ENCODE data around the gene ZSCAN1. TPM values are rescaled to one million over a fixed set of nuclear protein-coding genes. Genes with fewer than 3 reads are reported as not detected.

ZSCAN1 gene
- total and polyA plus RNA-seq, 10 of the 15 experiments (the other 5 are each of a cell fraction or from before 2014, with no cell fraction given), result not detected

GRCh38 chr19:58009666-58010301 is 24.0 kb upstream of the ZSCAN1 start:
- H3K27ac ChIP-seq (ENCODE audit: control insufficient read depth, insufficient read depth), result no peak overlapping the region
- no peak for DNase-seq (ENCODE audit: low read depth, low spot score)
- ChIA-PET SMC1A (ENCODE audit: uncharacterized antibody, unreplicated experiment) (no interaction called here), CTCF (no interaction called here), POLR2A (no interaction called here), RAD21 (ENCODE audit: unreplicated experiment) (no interaction called here)
- no peaks in the 10 kb centered on the region for H3K79me2 ChIP-seq (ENCODE audit: control insufficient read depth, insufficient read depth, low read length)
- H2AFZ ChIP-seq (ENCODE audit: control insufficient read depth, low read depth, low read length), result peak overlapping the region; percentile 65
- 24% methylated on average over 41 of the region's 41 CpGs for WGBS (ENCODE audit: insufficient coverage, insufficient replicate concordance, low lambda C conversion rate, missing lambda C conversion rate)
- FAIRE-seq, result no peak
- no peak overlapping the region for H3K9ac ChIP-seq (ENCODE audit: control insufficient read depth, insufficient read depth, low read length)
- peak overlapping the region; percentile 27; the same call in 1 of the 2 replicates for H3K4me3 ChIP-seq
- no TSS peak for BruUV-seq (replicated peaks)
- no peaks in the 10 kb centered on the region for H3K27me3 ChIP-seq (replicated peaks in 1 of 2; ENCODE audit: control insufficient read depth in 2 of 2, insufficient read depth in 2 of 2, low read length in 1 of 2)
- H3K9me3 ChIP-seq (replicated peaks; ENCODE audit: control insufficient read depth, insufficient read depth, low read length), result peaks cover 25% of the 10 kb centered on the region; the same call in 2 of the 3 replicates
- H3K36me3 ChIP-seq (ENCODE audit: control insufficient read depth in 2 of 2, insufficient read depth in 2 of 2, low read length in 1 of 2), result no peaks in the 10 kb centered on the region
- no peak; the same call in 2 of the 3 replicates for ATAC-seq
- in situ Hi-C loops (cut with MboI) (no loop called here), intact Hi-C loops (cut with micrococcal nuclease; ENCODE audit: unreplicated experiment) (no loop called here)
- no peaks in the 10 kb centered on the region for H3K4me1 ChIP-seq (ENCODE audit: control insufficient read depth, insufficient read depth, low read length)
- TF ChIP-seq ELK1 (IDR thresholded peaks at IDR 0.05; ENCODE audit: low read depth, low read length) (no peak), CREB1 (IDR thresholded peaks at IDR 0.05; ENCODE audit: low read depth) (peak; percentile 88), IKZF1 (conservative IDR thresholded peaks at IDR 0.05) (no peak), CREM (IDR thresholded peaks at IDR 0.05; ENCODE audit: low read depth) (peak; percentile 49; the same call in 1 of the 2 replicates), POLR2AphosphoS5 (IDR thresholded peaks at IDR 0.05; ENCODE audit: low read length) (no peak), SIX5 (IDR thresholded peaks at IDR 0.05; ENCODE audit: low read depth, low read length, severe bottlenecking) (peak; percentile 20), POLR2A (IDR thresholded peaks at IDR 0.05; ENCODE audit: low read depth, low read length) (peak; percentile 50; the same call in 1 of the 2 replicates), JUND (IDR thresholded peaks at IDR 0.05; ENCODE audit: low read depth, low read length) (no peak), CHD1 (IDR thresholded peaks at IDR 0.05; ENCODE audit: low read depth, low read length) (no peak), ATF3 (IDR thresholded peaks at IDR 0.05; ENCODE audit: borderline replicate concordance, extremely low read depth, low read depth, low read length) (0 out of 2 replicates have a peak, but pooled peaks have one; percentile 27), STAT1 (conservative IDR thresholded peaks at IDR 0.05) (no peak)
- TF ChIP-seq, protein P1, sequence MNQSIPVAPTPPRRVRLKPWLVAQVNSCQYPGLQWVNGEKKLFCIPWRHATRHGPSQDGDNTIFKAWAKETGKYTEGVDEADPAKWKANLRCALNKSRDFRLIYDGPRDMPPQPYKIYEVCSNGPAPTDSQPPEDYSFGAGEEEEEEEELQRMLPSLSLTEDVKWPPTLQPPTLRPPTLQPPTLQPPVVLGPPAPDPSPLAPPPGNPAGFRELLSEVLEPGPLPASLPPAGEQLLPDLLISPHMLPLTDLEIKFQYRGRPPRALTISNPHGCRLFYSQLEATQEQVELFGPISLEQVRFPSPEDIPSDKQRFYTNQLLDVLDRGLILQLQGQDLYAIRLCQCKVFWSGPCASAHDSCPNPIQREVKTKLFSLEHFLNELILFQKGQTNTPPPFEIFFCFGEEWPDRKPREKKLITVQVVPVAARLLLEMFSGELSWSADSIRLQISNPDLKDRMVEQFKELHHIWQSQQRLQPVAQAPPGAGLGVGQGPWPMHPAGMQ (IDR thresholded peaks at IDR 0.05; ENCODE audit: borderline replicate concordance), result no peak
- TF ChIP-seq, protein P2, sequence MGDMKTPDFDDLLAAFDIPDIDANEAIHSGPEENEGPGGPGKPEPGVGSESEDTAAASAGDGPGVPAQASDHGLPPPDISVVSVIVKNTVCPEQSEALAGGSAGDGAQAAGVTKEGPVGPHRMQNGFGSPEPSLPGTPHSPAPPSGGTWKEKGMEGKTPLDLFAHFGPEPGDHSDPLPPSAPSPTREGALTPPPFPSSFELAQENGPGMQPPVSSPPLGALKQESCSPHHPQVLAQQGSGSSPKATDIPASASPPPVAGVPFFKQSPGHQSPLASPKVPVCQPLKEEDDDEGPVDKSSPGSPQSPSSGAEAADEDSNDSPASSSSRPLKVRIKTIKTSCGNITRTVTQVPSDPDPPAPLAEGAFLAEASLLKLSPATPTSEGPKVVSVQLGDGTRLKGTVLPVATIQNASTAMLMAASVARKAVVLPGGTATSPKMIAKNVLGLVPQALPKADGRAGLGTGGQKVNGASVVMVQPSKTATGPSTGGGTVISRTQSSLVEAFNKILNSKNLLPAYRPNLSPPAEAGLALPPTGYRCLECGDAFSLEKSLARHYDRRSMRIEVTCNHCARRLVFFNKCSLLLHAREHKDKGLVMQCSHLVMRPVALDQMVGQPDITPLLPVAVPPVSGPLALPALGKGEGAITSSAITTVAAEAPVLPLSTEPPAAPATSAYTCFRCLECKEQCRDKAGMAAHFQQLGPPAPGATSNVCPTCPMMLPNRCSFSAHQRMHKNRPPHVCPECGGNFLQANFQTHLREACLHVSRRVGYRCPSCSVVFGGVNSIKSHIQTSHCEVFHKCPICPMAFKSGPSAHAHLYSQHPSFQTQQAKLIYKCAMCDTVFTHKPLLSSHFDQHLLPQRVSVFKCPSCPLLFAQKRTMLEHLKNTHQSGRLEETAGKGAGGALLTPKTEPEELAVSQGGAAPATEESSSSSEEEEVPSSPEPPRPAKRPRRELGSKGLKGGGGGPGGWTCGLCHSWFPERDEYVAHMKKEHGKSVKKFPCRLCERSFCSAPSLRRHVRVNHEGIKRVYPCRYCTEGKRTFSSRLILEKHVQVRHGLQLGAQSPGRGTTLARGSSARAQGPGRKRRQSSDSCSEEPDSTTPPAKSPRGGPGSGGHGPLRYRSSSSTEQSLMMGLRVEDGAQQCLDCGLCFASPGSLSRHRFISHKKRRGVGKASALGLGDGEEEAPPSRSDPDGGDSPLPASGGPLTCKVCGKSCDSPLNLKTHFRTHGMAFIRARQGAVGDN (IDR thresholded peaks at IDR 0.05), result no peak
- H4K20me1 ChIP-seq (ENCODE audit: control insufficient read depth, insufficient read depth), result no peaks in the 10 kb centered on the region
- peak overlapping the region; percentile 68 for H3K4me2 ChIP-seq (ENCODE audit: control insufficient read depth, insufficient read depth)

Measured in GM12878 (cell line).